ENCODE results near the gene AKAP13. TPM values are rescaled to one million over a fixed set of nuclear protein-coding genes. Genes with fewer than 3 reads are reported as not detected.

The AKAP13 gene
- total and polyA plus RNA-seq, 2 of the 8 experiments (the other 6 are each of a cell fraction or from before 2014, with no cell fraction given): 14.0 to 46.2 TPM

GRCh38 chr15:85789496-85789875 lies 409.1 kb downstream of the AKAP13 start (continued):
- TF ChIP-seq MAFK (IDR thresholded peaks at IDR 0.05; ENCODE audit: low read depth, low read length): no peak
- TF ChIP-seq SIN3A (conservative IDR thresholded peaks at IDR 0.05 in 1 of 2, IDR thresholded peaks at IDR 0.05 in 1 of 2; ENCODE audit: low read depth in 1 of 2, low read length in 2 of 2): no peak

All from H1 (cell line).